A549 (cell line): ENCODE measurements around the gene LIPE.
A peak's percentile ranks its signal among the peaks of the same experiment; 100 is the strongest.

ENCODE experiments used
- BHLHE40 ChIP-seq: IDR thresholded peaks from 2 replicates; pipeline ENCODE4 v1.6.1; 2012; ENCODE audit warnings: low read depth, low read length, inconsistent platforms
- CTCF ChIP-seq: fragments of >200 bp; sonication (Bioruptor Twin); formaldehyde crosslinking; IDR thresholded peaks from 3 replicates; pipeline ENCODE4 v1.5.1; 2016
- ESRRA ChIP-seq: fragments of 150-350 bp; IDR thresholded peaks from 2 replicates; pipeline ENCODE4 v1.6.1; 2014; ENCODE audit warnings: mild to moderate bottlenecking, low read length, borderline replicate concordance
- HOXA7 ChIP-seq: fragments of 250-450 bp; sonication (Bioruptor Pico); IDR thresholded peaks from 2 replicates; pipeline ENCODE4 v1.5.0; 2020; ENCODE audit warnings: mild to moderate bottlenecking, moderate library complexity
- POLR2A ChIP-seq: IDR thresholded peaks from 2 replicates; pipeline ENCODE4 v1.6.1; 2012; ENCODE audit warnings: mild to moderate bottlenecking, low read length
- POLR2AphosphoS2 ChIP-seq: conservative IDR thresholded peaks from 2 replicates; pipeline ENCODE4 v1.6.1; 2012; ENCODE audit warnings: low read length, improper control_type of control experiment, inconsistent platforms
- RAD21 ChIP-seq, 2 experiments: fragments of >200 bp in 1 of 2; sonication (Bioruptor Twin) in 1 of 2; formaldehyde crosslinking in 1 of 2; IDR thresholded peaks in 1 of 2; conservative IDR thresholded peaks in 1 of 2; 2 replicates in 1 of 2; 3 replicates in 1 of 2; pipeline ENCODE4 v1.6.1; 2012 to 2018; ENCODE audit warnings: inconsistent platforms in 1 of 2
- REST ChIP-seq: fragments of 200-600 bp; sonication (generic); IDR thresholded peaks from 2 replicates; pipeline ENCODE4 v1.6.1; 2016; ENCODE audit warnings: antibody characterized with exemption, mild to moderate bottlenecking, moderate library complexity
- RFX5 ChIP-seq: fragments of 450-650 bp; IDR thresholded peaks from 2 replicates; pipeline ENCODE4 v1.7.1; 2014; ENCODE audit warnings: antibody characterized with exemption, mild to moderate bottlenecking, moderate library complexity
- SREBF2 ChIP-seq: fragments of 450-650 bp; IDR thresholded peaks from 2 replicates; pipeline ENCODE4 v1.6.1; 2014; ENCODE audit warnings: mild to moderate bottlenecking, moderate library complexity

- TF ChIP-seq CTCF (peak; percentile 99), POLR2A (no peak), RFX5 (no peak), REST (no peak), POLR2AphosphoS2 (no peak), HOXA7 (CRISPR knock-in tag) (no peak), ESRRA (no peak), RAD21 (conservative IDR thresholded peaks at IDR 0.05 in 1 of 2, IDR thresholded peaks at IDR 0.05 in 1 of 2) (peak; percentile 38 to 50), SREBF2 (no peak), BHLHE40 (no peak)
These were observed 13.3 kb upstream of the LIPE start for GRCh38 chr19:42440357-42441048.
